ENCODE results near the gene DAB2IP. TPM values are rescaled to one million over a fixed set of nuclear protein-coding genes. Genes with fewer than 3 reads are reported as not detected.

The DAB2IP gene
- total RNA-seq, 1 experiment from 2014 or later = 31.0 TPM

DNA sequence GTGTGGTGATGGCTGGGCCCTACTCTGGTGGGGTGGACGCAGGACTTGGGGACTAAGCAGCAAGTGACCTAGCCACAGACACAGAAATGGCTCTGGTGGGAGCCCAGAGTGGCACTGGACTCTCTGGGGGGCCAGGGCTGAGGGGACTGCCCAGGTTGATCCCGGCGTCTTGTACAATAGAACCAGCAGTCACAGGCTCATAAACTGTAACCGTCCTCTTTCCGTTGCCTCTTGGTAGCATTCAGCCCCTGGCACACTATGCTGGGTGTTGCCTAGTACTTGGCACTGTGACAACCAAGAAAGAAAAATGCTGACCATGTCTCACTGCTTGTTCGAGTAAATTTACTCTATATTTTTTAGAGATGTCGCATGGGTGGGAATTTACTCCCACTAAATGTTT is 80.5 kb downstream of the DAB2IP start:
- no peak overlapping the region for H3K4me3 ChIP-seq (replicated peaks in 1 of 2; ENCODE audit: low read depth in 1 of 2, low read length in 2 of 2)
- ChIA-PET POLR2A (interaction anchor here (0.7 kb wide), 1 partner anchor 16 kb away, joined by 3 read pairs; no protein-coding TSS in a partner anchor), CTCF (interaction anchor here (0.8 to 1.2 kb wide), 2 partner anchors 11 to 12 kb away, joined by 3 read pairs; no protein-coding TSS in a partner anchor), RAD21 (ENCODE audit: low non-redundant PET in 1 of 2, low total read pairs in 2 of 2, uncharacterized antibody in 2 of 2, unreplicated experiment in 2 of 2) (no interaction called here)
- TF ChIP-seq, protein P1, sequence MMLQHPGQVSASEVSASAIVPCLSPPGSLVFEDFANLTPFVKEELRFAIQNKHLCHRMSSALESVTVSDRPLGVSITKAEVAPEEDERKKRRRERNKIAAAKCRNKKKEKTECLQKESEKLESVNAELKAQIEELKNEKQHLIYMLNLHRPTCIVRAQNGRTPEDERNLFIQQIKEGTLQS (IDR thresholded peaks at IDR 0.05) = no peak
- H3K4me1 ChIP-seq (ENCODE audit: control insufficient read depth in 1 of 2, insufficient read depth in 2 of 2, low read length in 2 of 2) = peaks cover 30 to 31% of the 10 kb centered on the region in 2 experiments
- intact Hi-C loops (cut with micrococcal nuclease) = no loop called here
- peaks cover 25% of the 10 kb centered on the region; the same call in 1 of the 2 replicates for H3K79me2 ChIP-seq (ENCODE audit: insufficient read depth, low read length)
- H2AFZ ChIP-seq (ENCODE audit: low read depth, low read length, poor library complexity, severe bottlenecking) = no peak overlapping the region
- H3K36me3 ChIP-seq (ENCODE audit: control insufficient read depth in 1 of 2, insufficient read depth in 2 of 2, low read length in 2 of 2) = no peaks in the 10 kb centered on the region
- H3K9me3 ChIP-seq (ENCODE audit: control insufficient read depth in 1 of 2, insufficient read depth in 1 of 2, low read depth in 1 of 2, low read length in 2 of 2) = no peaks in the 10 kb centered on the region
- H4K20me1 ChIP-seq (ENCODE audit: insufficient read depth) = no peaks in the 10 kb centered on the region
- H3K27me3 ChIP-seq (ENCODE audit: insufficient read depth, low read length) = no peaks in the 10 kb centered on the region
- ATAC-seq (no peak), DNase-seq (ENCODE audit: low read depth, low spot score) (no peak)
- no peak overlapping the region for H3K27ac ChIP-seq (ENCODE audit: low read depth, low read length)
- H3K4me2 ChIP-seq (ENCODE audit: low read length) = no peak overlapping the region
- no TSS peak for BruUV-seq (replicated peaks)
- H3K9ac ChIP-seq (ENCODE audit: low read length) = no peak overlapping the region
- H3K9me2 ChIP-seq (ENCODE audit: insufficient read depth) = no peaks in the 10 kb centered on the region

DNA sequence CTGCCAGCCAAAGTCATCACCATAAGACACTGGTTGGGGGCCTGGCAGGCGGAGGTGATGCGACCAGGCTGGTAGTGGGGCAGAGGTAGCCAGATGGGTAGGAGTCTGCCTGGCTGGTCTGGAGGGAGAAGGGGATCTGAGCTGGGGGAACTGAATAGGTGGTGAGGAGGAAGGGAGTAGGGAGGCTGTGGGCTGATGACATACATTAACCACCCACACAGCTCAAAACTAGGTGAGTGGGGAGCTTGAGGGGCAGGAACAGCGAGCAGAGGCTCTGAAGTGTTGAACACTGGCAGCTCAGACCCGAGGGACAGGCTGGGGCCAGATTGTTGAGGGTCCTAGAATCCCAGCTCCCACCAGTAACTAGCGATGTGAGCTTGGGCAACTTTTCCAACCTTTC is 81.0 kb downstream of the DAB2IP start:
- no peaks in the 10 kb centered on the region for H3K27me3 ChIP-seq (ENCODE audit: insufficient read depth, low read length)
- no peaks in the 10 kb centered on the region for H3K9me3 ChIP-seq (ENCODE audit: control insufficient read depth in 1 of 2, insufficient read depth in 1 of 2, low read depth in 1 of 2, low read length in 2 of 2)
- ChIA-PET CTCF (interaction anchor here (0.8 to 1.2 kb wide), 2 partner anchors 11 to 12 kb away, joined by 3 read pairs; no protein-coding TSS in a partner anchor), RAD21 (ENCODE audit: low non-redundant PET in 1 of 2, low total read pairs in 2 of 2, uncharacterized antibody in 2 of 2, unreplicated experiment in 2 of 2) (no interaction called here), POLR2A (no interaction called here)
- H3K9ac ChIP-seq (ENCODE audit: low read length) = no peak overlapping the region
- no peak overlapping the region for H3K4me3 ChIP-seq (replicated peaks in 1 of 2; ENCODE audit: low read depth in 1 of 2, low read length in 2 of 2)
- H4K20me1 ChIP-seq (ENCODE audit: insufficient read depth) = no peaks in the 10 kb centered on the region
- ATAC-seq = no peak
- intact Hi-C loops (cut with micrococcal nuclease) = no loop called here
- no peak overlapping the region for H3K4me2 ChIP-seq (ENCODE audit: low read length)
- no peak for DNase-seq (ENCODE audit: low read depth, low spot score)
- H3K79me2 ChIP-seq (ENCODE audit: insufficient read depth, low read length) = peaks cover 27% of the 10 kb centered on the region; the same call in 1 of the 2 replicates
- no peak overlapping the region for H3K27ac ChIP-seq (ENCODE audit: low read depth, low read length)
- H3K36me3 ChIP-seq (ENCODE audit: control insufficient read depth in 1 of 2, insufficient read depth in 2 of 2, low read length in 2 of 2) = no peaks in the 10 kb centered on the region
- no TSS peak for BruUV-seq (replicated peaks)
- peaks cover 34 to 36% of the 10 kb centered on the region in 2 experiments for H3K4me1 ChIP-seq (ENCODE audit: control insufficient read depth in 1 of 2, insufficient read depth in 2 of 2, low read length in 2 of 2)
- no peaks in the 10 kb centered on the region for H3K9me2 ChIP-seq (ENCODE audit: insufficient read depth)
- TF ChIP-seq POLR2AphosphoS5 (IDR thresholded peaks at IDR 0.05; ENCODE audit: low read depth, low read length) (no peak), ZNF274 (IDR thresholded peaks at IDR 0.05; ENCODE audit: low read depth, low read length) (no peak), SP1 (IDR thresholded peaks at IDR 0.05; ENCODE audit: low read depth) (no peak), EZH2phosphoT487 (IDR thresholded peaks at IDR 0.05; ENCODE audit: borderline replicate concordance) (no peak), EGR1 (IDR thresholded peaks at IDR 0.05; ENCODE audit: low read depth) (no peak), EZH2 (IDR thresholded peaks at IDR 0.05) (no peak), CEBPB (IDR thresholded peaks at IDR 0.05; ENCODE audit: low read depth) (no peak), RAD21 (IDR thresholded peaks at IDR 0.05; ENCODE audit: low read depth) (no peak), SRF (IDR thresholded peaks at IDR 0.05; ENCODE audit: low read depth) (no peak), ZFX (IDR thresholded peaks at IDR 0.05) (no peak), FOSL1 (IDR thresholded peaks at IDR 0.05; ENCODE audit: low read depth) (no peak), ELF1 (IDR thresholded peaks at IDR 0.05; ENCODE audit: borderline replicate concordance, low read depth) (no peak)
- TF ChIP-seq, protein P2, sequence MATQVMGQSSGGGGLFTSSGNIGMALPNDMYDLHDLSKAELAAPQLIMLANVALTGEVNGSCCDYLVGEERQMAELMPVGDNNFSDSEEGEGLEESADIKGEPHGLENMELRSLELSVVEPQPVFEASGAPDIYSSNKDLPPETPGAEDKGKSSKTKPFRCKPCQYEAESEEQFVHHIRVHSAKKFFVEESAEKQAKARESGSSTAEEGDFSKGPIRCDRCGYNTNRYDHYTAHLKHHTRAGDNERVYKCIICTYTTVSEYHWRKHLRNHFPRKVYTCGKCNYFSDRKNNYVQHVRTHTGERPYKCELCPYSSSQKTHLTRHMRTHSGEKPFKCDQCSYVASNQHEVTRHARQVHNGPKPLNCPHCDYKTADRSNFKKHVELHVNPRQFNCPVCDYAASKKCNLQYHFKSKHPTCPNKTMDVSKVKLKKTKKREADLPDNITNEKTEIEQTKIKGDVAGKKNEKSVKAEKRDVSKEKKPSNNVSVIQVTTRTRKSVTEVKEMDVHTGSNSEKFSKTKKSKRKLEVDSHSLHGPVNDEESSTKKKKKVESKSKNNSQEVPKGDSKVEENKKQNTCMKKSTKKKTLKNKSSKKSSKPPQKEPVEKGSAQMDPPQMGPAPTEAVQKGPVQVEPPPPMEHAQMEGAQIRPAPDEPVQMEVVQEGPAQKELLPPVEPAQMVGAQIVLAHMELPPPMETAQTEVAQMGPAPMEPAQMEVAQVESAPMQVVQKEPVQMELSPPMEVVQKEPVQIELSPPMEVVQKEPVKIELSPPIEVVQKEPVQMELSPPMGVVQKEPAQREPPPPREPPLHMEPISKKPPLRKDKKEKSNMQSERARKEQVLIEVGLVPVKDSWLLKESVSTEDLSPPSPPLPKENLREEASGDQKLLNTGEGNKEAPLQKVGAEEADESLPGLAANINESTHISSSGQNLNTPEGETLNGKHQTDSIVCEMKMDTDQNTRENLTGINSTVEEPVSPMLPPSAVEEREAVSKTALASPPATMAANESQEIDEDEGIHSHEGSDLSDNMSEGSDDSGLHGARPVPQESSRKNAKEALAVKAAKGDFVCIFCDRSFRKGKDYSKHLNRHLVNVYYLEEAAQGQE (IDR thresholded peaks at IDR 0.05; ENCODE audit: low read depth) = no peak
- TF ChIP-seq, protein P3, sequence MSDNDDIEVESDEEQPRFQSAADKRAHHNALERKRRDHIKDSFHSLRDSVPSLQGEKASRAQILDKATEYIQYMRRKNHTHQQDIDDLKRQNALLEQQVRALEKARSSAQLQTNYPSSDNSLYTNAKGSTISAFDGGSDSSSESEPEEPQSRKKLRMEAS (IDR thresholded peaks at IDR 0.05) = no peak
- TF ChIP-seq, protein P4, sequence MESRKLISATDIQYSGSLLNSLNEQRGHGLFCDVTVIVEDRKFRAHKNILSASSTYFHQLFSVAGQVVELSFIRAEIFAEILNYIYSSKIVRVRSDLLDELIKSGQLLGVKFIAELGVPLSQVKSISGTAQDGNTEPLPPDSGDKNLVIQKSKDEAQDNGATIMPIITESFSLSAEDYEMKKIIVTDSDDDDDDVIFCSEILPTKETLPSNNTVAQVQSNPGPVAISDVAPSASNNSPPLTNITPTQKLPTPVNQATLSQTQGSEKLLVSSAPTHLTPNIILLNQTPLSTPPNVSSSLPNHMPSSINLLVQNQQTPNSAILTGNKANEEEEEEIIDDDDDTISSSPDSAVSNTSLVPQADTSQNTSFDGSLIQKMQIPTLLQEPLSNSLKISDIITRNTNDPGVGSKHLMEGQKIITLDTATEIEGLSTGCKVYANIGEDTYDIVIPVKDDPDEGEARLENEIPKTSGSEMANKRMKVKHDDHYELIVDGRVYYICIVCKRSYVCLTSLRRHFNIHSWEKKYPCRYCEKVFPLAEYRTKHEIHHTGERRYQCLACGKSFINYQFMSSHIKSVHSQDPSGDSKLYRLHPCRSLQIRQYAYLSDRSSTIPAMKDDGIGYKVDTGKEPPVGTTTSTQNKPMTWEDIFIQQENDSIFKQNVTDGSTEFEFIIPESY (IDR thresholded peaks at IDR 0.05; ENCODE audit: extremely low read depth, insufficient replicate concordance, low read length) = no peak
- no peak overlapping the region for H2AFZ ChIP-seq (ENCODE audit: low read depth, low read length, poor library complexity, severe bottlenecking)

Data from HCT116 (cell line).